Esophagus muscularis mucosa (tissue), 4 donors: ENCODE data around the gene CDC42EP3. TPM values are rescaled to one million over a fixed set of nuclear protein-coding genes. Genes with fewer than 3 reads are reported as not detected.

Experiments used
- DNase-seq: peaks from one replicate; pipeline ENCODE4 v3.0.0-alpha.2; 2017; ENCODE audit errors: extremely low spot score
- H3K27ac ChIP-seq, 4 donors: fragments of 200-600 bp; sonication (generic); replicated peaks in 1 of 4; 1 replicate in 3 of 4; 2 replicates in 1 of 4; pipeline ENCODE4 v1.5.1; 2016 to 2019; ENCODE audit warnings: mild to moderate bottlenecking in 1 of 4
- H3K27me3 ChIP-seq, 4 donors: fragments of 200-600 bp; sonication (generic); one replicate each; pipeline versions ENCODE4 v1.5.1 to v1.6.0; 2016 to 2019
- H3K36me3 ChIP-seq, 4 donors: fragments of 200-600 bp; sonication (generic); one replicate each; pipeline ENCODE4 v1.5.1; 2016 to 2019
- H3K4me1 ChIP-seq, 4 donors: fragments of 200-600 bp; sonication (generic); one replicate each; pipeline ENCODE4 v1.5.1; 2016 to 2019
- H3K4me3 ChIP-seq, 4 donors: fragments of 200-600 bp; sonication (generic); 1 replicate in 2 of 4; 2 replicates in 2 of 4; pipeline ENCODE4 v1.5.1; 2016 to 2019; ENCODE audit warnings: mild to moderate bottlenecking in 4 of 4, moderate library complexity in 1 of 4
- H3K9me3 ChIP-seq, 4 donors: fragments of 200-600 bp; sonication (generic); 1 replicate in 3 of 4; 2 replicates in 1 of 4; pipeline ENCODE4 v1.5.1; 2016 to 2019
- EP300 ChIP-seq: sonication (generic); formaldehyde crosslinking; IDR thresholded peaks from one replicate; pipeline ENCODE4 v1.6.1; 2017; ENCODE audit warnings: antibody characterized with exemption
- POLR2A ChIP-seq: fragments of 450-650 bp; IDR thresholded peaks from one replicate; pipeline ENCODE4 v1.6.1; 2017; ENCODE audit warnings: antibody characterized with exemption, moderate library complexity, mild to moderate bottlenecking, low read depth
- POLR2AphosphoS5 ChIP-seq, 2 donors: sonication (generic); formaldehyde crosslinking; IDR thresholded peaks; one replicate each; pipeline ENCODE4 v1.6.1; 2017; ENCODE audit warnings: antibody characterized with exemption in 2 of 2
- WGBS: methylation state at CpG from one replicate; pipeline ENCODE4 v1.1.5; 2018; 5-methylcytosine and 5-hydroxymethylcytosine counted together
- intact Hi-C: fragments of 100-400 bp; cut with DNase I; formaldehyde crosslinking; loops from one replicate; pipeline ENCODE4 v1.15.1; 2023
- total RNA-seq, 4 donors: library from RNA; depleted of rRNA; stranded (reverse); fragments of >200 nt; gene quantifications; one replicate each; pipeline versions ENCODE4 v1.1.0 to v1.2.1, GENCODE V29; 2016
- TF ChIP-seq, protein P1 (sequence below), 3 experiments: fragments of 200-600 bp in 2 of 3; fragments of 450-650 bp in 1 of 3; sonication (generic) in 2 of 3; IDR thresholded peaks; one replicate each; pipeline ENCODE4 v1.5.1; 2017 to 2019; ENCODE audit warnings: antibody characterized with exemption in 3 of 3, mild to moderate bottlenecking in 2 of 3, moderate library complexity in 1 of 3

Gene CDC42EP3
- total RNA-seq, 4 donors from 2014 or later, result 67.7 to 217 (median 112) TPM

DNA sequence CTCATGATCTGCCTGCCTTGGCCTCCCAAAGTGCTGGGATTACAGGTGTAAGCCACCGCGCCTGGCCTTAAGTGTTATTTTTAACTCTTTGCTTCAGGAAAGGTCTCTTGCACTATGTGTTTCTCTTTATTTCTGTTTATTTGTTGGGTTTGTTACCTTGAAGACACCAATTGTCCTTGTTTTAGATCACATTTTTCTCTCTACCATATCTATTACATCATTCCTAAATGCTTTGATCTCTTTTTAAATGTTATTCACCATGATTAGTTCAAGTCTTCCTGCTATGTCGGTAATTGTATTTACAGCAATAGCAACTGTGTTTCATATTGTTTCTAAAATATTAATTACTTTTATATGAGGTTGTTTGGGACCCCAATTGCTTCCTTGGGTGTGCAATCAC lies 77.7 kb downstream of the CDC42EP3 start:
- intact Hi-C loops, result no loop called here
- WGBS, result 64% methylated on average over 3 of the region's 3 CpGs
- Histone ChIP-seq H3K4me1 (peaks cover 0 to 31% (median 26%) of the 10 kb centered on the region in 4 donors), H3K4me3 (no peak overlapping the region), H3K27me3 (no peaks in the 10 kb centered on the region), H3K9me3 (peaks cover 0 to 14% (median 4%) of the 10 kb centered on the region in 4 donors), H3K36me3 (no peaks in the 10 kb centered on the region), H3K27ac (no peak overlapping the region)
- DNase-seq, result no peak
- TF ChIP-seq, protein P1, sequence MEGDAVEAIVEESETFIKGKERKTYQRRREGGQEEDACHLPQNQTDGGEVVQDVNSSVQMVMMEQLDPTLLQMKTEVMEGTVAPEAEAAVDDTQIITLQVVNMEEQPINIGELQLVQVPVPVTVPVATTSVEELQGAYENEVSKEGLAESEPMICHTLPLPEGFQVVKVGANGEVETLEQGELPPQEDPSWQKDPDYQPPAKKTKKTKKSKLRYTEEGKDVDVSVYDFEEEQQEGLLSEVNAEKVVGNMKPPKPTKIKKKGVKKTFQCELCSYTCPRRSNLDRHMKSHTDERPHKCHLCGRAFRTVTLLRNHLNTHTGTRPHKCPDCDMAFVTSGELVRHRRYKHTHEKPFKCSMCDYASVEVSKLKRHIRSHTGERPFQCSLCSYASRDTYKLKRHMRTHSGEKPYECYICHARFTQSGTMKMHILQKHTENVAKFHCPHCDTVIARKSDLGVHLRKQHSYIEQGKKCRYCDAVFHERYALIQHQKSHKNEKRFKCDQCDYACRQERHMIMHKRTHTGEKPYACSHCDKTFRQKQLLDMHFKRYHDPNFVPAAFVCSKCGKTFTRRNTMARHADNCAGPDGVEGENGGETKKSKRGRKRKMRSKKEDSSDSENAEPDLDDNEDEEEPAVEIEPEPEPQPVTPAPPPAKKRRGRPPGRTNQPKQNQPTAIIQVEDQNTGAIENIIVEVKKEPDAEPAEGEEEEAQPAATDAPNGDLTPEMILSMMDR (IDR thresholded peaks at IDR 0.05), result no peak
- TF ChIP-seq EP300 (no peak), POLR2AphosphoS5 (IDR thresholded peaks at IDR 0.05) (no peak), POLR2A (no peak)

DNA sequence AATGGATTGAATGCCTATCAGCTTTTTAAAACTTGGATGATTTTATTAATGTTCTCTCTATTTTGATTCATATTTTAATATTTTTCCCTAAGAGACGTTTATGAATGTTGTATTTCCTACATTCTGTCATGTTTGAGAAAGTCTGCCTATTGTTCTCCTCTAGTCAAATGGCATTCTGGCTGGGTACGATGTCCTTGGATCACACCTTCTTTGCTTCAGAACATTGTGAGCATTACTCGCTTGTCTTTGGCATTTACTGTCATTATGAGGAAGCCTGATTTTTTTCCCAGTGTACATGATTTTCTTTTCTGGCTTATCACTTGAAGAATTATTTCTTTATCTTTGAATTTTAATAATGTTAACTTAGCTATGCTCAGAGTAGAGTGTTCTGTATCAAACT lies 78.4 kb downstream of the CDC42EP3 start:
- H3K9me3 ChIP-seq, result peaks cover 0 to 14% (median 4%) of the 10 kb centered on the region in 4 donors
- no peaks in the 10 kb centered on the region for H3K27me3 ChIP-seq
- intact Hi-C loops, result no loop called here
- H3K27ac ChIP-seq, result no peak overlapping the region
- TF ChIP-seq EP300, result no peak
- H3K4me3 ChIP-seq, result no peak overlapping the region
- WGBS, result 82% methylated on average over 3 of the region's 3 CpGs
- H3K36me3 ChIP-seq, result no peaks in the 10 kb centered on the region
- H3K4me1 ChIP-seq, result peaks cover 0 to 36% (median 26%) of the 10 kb centered on the region in 4 donors
- no peak for DNase-seq
